Naive thymus-derived CD8-positive, alpha-beta T cell (primary cell): Measurements from ENCODE around the gene LIPC. TPM values are rescaled to one million over a fixed set of nuclear protein-coding genes. Genes with fewer than 3 reads are reported as not detected.

Source experiments
- ATAC-seq, 2 donors: fragments of 150-1000 bp; cut with Tn5 transposase in 1 of 2; sonication (Bioruptor Pico), chemical (Tn5 transposase) in 1 of 2; 1 replicate in 1 of 2; 2 replicates in 1 of 2; pipeline ENCODE4 v1.10.0; 2021; ENCODE audit warnings: mild to moderate bottlenecking in 2 of 2, moderate library complexity in 2 of 2
- POLR2A ChIA-PET: fragments of 350-600 bp; sonication (Branson Sonifier 250); formaldehyde crosslinking; loops from one replicate; lab custom pipeline; 2021; ENCODE audit warnings: antibody characterized with exemption; lab: Charles Lee
- DNase-seq, 10 donors: peaks; one replicate each; pipeline versions ENCODE4 v3.0.0 to v3.0.0-alpha.2; 2020 to 2022
- H3K27ac Mint-ChIP-seq, 10 donors: one replicate each; pipeline ENCODE4 v1.8.0; 2020 to 2022; ENCODE audit warnings: mild to moderate bottlenecking in 10 of 10, mixed read lengths in 10 of 10, moderate library complexity in 4 of 10, inconsistent platforms in 1 of 10
- H3K27me3 Mint-ChIP-seq, 5 donors: one replicate each; pipeline ENCODE4 v1.8.0; 2021 to 2022; ENCODE audit warnings: mixed read lengths in 5 of 5
- H3K36me3 Mint-ChIP-seq, 3 donors: one replicate each; pipeline ENCODE4 v1.8.0; 2020 to 2022; ENCODE audit warnings: mixed read lengths in 3 of 3, mild to moderate bottlenecking in 2 of 3, inconsistent platforms in 1 of 3
- H3K4me1 Mint-ChIP-seq, 4 donors: one replicate each; pipeline ENCODE4 v1.8.0; 2021 to 2022; ENCODE audit warnings: mixed read lengths in 4 of 4
- H3K4me3 Mint-ChIP-seq, 10 donors: one replicate each; pipeline ENCODE4 v1.8.0; 2020 to 2022; ENCODE audit warnings: mild to moderate bottlenecking in 10 of 10, mixed read lengths in 10 of 10, moderate library complexity in 6 of 10, inconsistent platforms in 1 of 10
- H3K9me3 Mint-ChIP-seq, 9 donors: one replicate each; pipeline ENCODE4 v1.8.0; 2020 to 2022; ENCODE audit warnings: mixed read lengths in 9 of 9, mild to moderate bottlenecking in 3 of 9, inconsistent platforms in 1 of 9, moderate library complexity in 1 of 9
- polyA plus RNA-seq, 3 donors: library from polyadenylated mRNA; unstranded; fragments of 300-500 nt; fragmentation: Illumina TruSeq; gene quantifications; one replicate each; pipeline ENCODE4 v1.2.3, GENCODE V29; 2021
- total RNA-seq, 8 experiments: library from RNA in 2 of 8; stranded (reverse) in 2 of 8; gene quantifications; one replicate each; pipeline ENCODE4 v1.2.3 and lab custom pipeline; 2021 to 2026

The LIPC gene
- total and polyA plus RNA-seq, 5 experiments from 2014 or later: 0.64 to 4.4 (median 2.9) TPM

GRCh38 chr15:58520464-58520863, 88.7 kb downstream of the LIPC start:
- ATAC-seq (no peak), DNase-seq (no peak)
- Mint-ChIP-seq H3K4me1 (peaks cover 46 to 71% (median 54%) of the 10 kb centered on the region in 4 donors), H3K4me3 (peak overlapping the region in 5 of 10 donors; percentile 26 to 66 (median 44)), H3K27ac (peak overlapping the region in 7 of 10 donors; percentile 17 to 98 (median 79)), H3K36me3 (no peaks in the 10 kb centered on the region), H3K9me3 (peaks cover 0 to 5% (median 0%) of the 10 kb centered on the region in 9 donors), H3K27me3 (no peaks in the 10 kb centered on the region)
- POLR2A ChIA-PET: interaction anchor here (1.3 kb wide), 1 partner anchor 13 kb away, joined by 3 read pairs; no protein-coding TSS in a partner anchor

DNA sequence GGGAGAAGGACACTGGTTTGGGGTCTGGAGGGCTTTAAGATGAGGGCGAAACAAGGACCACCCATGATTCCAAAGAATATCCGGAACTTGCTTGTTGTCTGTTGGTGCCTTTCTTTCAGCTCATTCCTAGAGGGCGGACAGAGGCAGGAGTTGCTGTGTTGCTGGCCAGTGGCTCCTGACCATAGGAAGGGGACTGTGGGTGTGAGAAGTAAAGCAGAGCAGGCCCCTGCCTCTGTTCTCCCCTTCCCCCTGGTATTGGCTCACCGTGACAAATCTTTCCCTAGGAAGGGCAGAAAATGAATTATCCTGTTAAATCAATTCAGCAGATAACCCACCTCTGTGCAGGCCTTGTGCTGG, 89.1 kb downstream of the LIPC start:
- no peaks in the 10 kb centered on the region for H3K36me3 Mint-ChIP-seq
- H3K27ac Mint-ChIP-seq: peak overlapping the region in 5 of 10 donors; percentile 23 to 98 (median 92)
- peaks cover 0 to 2% (median 0%) of the 10 kb centered on the region in 9 donors for H3K9me3 Mint-ChIP-seq
- peaks cover 41 to 66% (median 50%) of the 10 kb centered on the region in 4 donors for H3K4me1 Mint-ChIP-seq
- H3K4me3 Mint-ChIP-seq: peak overlapping the region in 2 of 10 donors; percentile 38 to 66
- POLR2A ChIA-PET: interaction anchor here (1.3 kb wide), 1 partner anchor 14 kb away, joined by 3 read pairs; no protein-coding TSS in a partner anchor
- H3K27me3 Mint-ChIP-seq: no peaks in the 10 kb centered on the region
- ATAC-seq: no peak
- no peak for DNase-seq

DNA sequence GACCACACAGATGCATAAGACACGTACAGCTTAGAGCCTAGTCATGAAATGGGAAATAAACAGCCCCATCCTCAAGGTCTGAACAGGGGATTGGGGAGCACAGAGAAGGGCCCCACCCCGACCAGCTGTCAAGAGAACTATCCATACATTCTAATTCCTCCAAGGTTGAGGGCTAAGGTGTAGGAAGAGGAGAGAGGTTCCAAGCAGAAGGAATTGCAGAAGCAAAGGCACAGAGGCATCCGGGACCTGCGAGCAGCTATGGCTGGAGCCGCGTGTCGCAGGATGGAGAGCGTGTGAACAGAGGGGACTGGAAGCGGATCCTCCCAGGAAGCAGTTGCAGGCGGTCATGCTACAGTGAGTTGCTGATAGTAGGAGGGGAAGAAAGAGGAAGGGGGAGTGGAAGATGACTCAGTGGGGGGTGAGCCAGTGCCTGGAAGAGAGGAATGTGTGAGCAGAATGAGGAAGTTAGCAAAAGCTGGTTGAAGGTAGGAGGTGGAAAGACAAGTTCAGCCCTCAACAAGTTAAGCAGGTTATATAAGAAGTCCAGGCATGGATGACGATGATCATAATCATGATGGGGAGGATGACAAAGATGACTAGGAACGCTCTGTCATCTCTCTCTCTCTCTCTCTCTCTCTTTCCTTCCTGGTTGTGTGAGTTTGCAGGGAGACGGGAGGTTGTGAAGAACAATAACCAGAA, 89.7 kb downstream of the LIPC start:
- H3K27ac Mint-ChIP-seq: peak overlapping the region in 7 of 10 donors; percentile 22 to 98 (median 56)

GRCh38 chr15:58522391-58522790, 90.6 kb downstream of the LIPC start:
- H3K36me3 Mint-ChIP-seq: no peaks in the 10 kb centered on the region
- H3K9me3 Mint-ChIP-seq: no peaks in the 10 kb centered on the region
- peak overlapping the region in 4 of 10 donors; percentile 5 to 94 (median 66) for H3K27ac Mint-ChIP-seq
- no peak overlapping the region for H3K4me3 Mint-ChIP-seq
- POLR2A ChIA-PET: no interaction called here
- H3K4me1 Mint-ChIP-seq: peaks cover 27 to 53% (median 38%) of the 10 kb centered on the region in 4 donors
- no peak for ATAC-seq
- no peak for DNase-seq
- H3K27me3 Mint-ChIP-seq: no peaks in the 10 kb centered on the region

More for the DNA sequence above, 89.7 kb downstream of the LIPC start:
- no peak overlapping the region for H3K4me3 Mint-ChIP-seq
- H3K9me3 Mint-ChIP-seq: peaks cover 0 to 2% (median 0%) of the 10 kb centered on the region in 9 donors
- H3K27me3 Mint-ChIP-seq: no peaks in the 10 kb centered on the region
- no peaks in the 10 kb centered on the region for H3K36me3 Mint-ChIP-seq
- H3K4me1 Mint-ChIP-seq: peaks cover 36 to 61% (median 46%) of the 10 kb centered on the region in 4 donors
- no peak for ATAC-seq
- POLR2A ChIA-PET: interaction anchor here (0.7 kb wide), 1 partner anchor 44 kb away, joined by 3 read pairs; no protein-coding TSS in a partner anchor
- no peak for DNase-seq

DNA sequence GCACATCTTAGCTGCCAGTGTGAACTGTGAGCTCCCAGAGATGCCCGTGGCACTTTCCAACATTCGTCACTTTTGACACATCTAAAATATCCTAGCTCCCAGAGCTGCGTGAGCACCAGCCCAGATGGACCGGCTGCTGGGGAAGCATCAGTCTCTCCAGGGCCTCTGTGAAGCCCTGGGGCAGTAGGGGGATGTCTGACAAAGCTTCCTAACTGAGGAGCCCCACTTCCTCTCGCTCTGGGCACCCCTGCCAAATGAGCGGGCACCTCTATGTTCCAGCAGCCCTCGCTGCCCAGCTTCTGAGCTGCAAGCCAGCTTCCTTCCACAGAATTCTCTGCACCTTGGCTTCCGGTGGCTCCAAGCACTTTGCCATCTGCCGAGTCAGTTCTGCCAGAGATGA, 91.1 kb downstream of the LIPC start:
- H3K9me3 Mint-ChIP-seq: no peaks in the 10 kb centered on the region
- H3K4me1 Mint-ChIP-seq: peaks cover 22 to 49% (median 34%) of the 10 kb centered on the region in 4 donors
- ATAC-seq (no peak), DNase-seq (no peak)
- no peaks in the 10 kb centered on the region for H3K36me3 Mint-ChIP-seq
- H3K27me3 Mint-ChIP-seq: no peaks in the 10 kb centered on the region
- H3K4me3 Mint-ChIP-seq: no peak overlapping the region
- peak overlapping the region in 5 of 10 donors; percentile 5 to 94 (median 61) for H3K27ac Mint-ChIP-seq
- POLR2A ChIA-PET: interaction anchor here (0.7 kb wide), 1 partner anchor 37 kb away, joined by 3 read pairs; no protein-coding TSS in a partner anchor

DNA sequence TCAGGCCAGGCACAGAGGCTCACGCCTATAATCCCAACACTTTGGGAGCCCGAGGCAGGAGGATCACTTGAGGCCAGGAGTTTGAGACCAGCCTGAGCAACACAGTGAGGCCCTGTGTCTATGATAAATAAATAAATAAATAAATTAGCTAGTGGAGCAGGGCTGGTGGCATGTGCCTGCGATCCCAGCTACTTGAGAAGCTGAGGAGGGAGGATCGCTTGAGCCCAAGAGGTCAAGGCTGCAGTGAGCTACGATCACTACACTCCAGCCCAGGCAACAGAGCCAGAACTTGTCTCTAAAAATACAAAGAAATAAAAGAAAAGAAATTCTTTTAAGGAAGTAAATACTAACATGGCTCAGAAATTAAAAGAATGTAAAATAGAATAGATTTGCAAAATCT, 91.8 kb downstream of the LIPC start:
- POLR2A ChIA-PET: interaction anchor here (0.7 kb wide), 1 partner anchor 36 kb away, joined by 3 read pairs; no protein-coding TSS in a partner anchor

DNA sequence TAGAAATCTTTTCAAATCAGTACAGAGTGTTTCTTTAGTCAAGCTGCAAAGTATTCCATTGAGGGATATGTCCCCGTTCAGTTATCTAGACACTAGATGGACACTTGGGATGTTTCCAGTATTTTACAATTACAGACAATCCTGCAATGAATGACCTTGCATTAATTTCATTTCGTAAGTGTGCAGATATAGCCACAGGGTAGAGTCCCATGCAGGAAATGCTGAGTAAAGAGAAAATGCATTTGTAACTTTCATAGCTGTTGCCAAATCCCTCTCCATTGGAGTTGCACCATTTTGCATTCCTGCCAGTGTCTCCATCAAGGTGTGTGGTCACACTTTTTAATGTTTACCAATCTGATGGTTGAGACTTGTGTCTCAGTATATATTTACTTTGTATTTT, 92.5 kb downstream of the LIPC start:
- Mint-ChIP-seq H3K27me3 (no peaks in the 10 kb centered on the region), H3K27ac (peak overlapping the region in 1 of 10 donors; percentile 37), H3K36me3 (no peaks in the 10 kb centered on the region), H3K4me3 (no peak overlapping the region), H3K4me1 (peaks cover 9 to 37% (median 23%) of the 10 kb centered on the region in 4 donors), H3K9me3 (no peaks in the 10 kb centered on the region)
- POLR2A ChIA-PET: no interaction called here
- DNase-seq (no peak), ATAC-seq (no peak)

More for the DNA sequence above, 91.8 kb downstream of the LIPC start:
- DNase-seq: no peak
- ATAC-seq: no peak
- H3K4me1 Mint-ChIP-seq: peaks cover 14 to 41% (median 26%) of the 10 kb centered on the region in 4 donors
- H3K27me3 Mint-ChIP-seq: no peaks in the 10 kb centered on the region
- H3K27ac Mint-ChIP-seq: no peak overlapping the region
- no peaks in the 10 kb centered on the region for H3K36me3 Mint-ChIP-seq
- H3K4me3 Mint-ChIP-seq: no peak overlapping the region
- H3K9me3 Mint-ChIP-seq: no peaks in the 10 kb centered on the region

- Mint-ChIP-seq H3K4me1 (peaks cover 0 to 24% (median 11%) of the 10 kb centered on the region in 4 donors), H3K9me3 (peaks cover 0 to 2% (median 0%) of the 10 kb centered on the region in 9 donors), H3K27me3 (peaks cover 0 to 1% (median 0%) of the 10 kb centered on the region in 5 donors), H3K36me3 (no peaks in the 10 kb centered on the region), H3K27ac (peak overlapping the region in 1 of 10 donors; percentile 7), H3K4me3 (no peak overlapping the region)
- DNase-seq (no peak), ATAC-seq (no peak)
- POLR2A ChIA-PET: no interaction called here
Observed at GRCh38 chr15:58525991-58526421, 94.2 kb downstream of the LIPC start.

DNA sequence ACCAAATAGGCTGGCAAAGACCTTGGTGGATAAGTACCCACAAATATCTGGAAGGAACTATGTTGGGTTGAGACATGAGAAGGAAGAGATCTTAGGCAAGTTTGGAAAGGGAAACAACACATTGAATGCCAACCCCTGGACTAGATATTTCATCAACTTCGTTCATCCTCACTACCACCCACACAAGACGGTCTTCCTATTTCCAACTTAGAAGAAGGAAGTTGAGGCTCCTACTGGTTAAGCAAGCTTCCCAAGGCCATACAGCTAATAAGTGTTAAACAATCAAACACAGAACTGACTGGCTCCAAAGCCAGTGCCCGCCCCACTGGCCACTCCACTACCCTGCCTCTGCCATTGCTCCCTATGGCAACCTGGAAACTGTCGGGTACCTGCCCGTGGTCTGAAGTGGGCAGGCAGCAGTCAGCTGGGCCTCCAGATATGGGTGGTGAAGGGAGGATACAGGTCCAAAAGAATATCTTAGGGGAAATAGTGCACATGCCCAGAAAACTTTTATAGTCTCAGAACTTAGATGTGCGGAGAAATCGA, 94.9 kb downstream of the LIPC start:
- no peaks in the 10 kb centered on the region for H3K36me3 Mint-ChIP-seq

GRCh38 chr15:58527573-58528187, 95.9 kb downstream of the LIPC start:
- H3K27ac Mint-ChIP-seq: peak overlapping the region in 2 of 10 donors; percentile 11 to 29
- H3K4me1 Mint-ChIP-seq: peaks cover 0 to 11% (median 4%) of the 10 kb centered on the region in 4 donors
- DNase-seq (no peak), ATAC-seq (no peak)
- H3K4me3 Mint-ChIP-seq: no peak overlapping the region
- POLR2A ChIA-PET: no interaction called here
- H3K27me3 Mint-ChIP-seq: peaks cover 0 to 1% (median 0%) of the 10 kb centered on the region in 5 donors
- H3K9me3 Mint-ChIP-seq: peaks cover 0 to 2% (median 0%) of the 10 kb centered on the region in 9 donors
- H3K36me3 Mint-ChIP-seq: no peaks in the 10 kb centered on the region

More for the DNA sequence above, 94.9 kb downstream of the LIPC start:
- Mint-ChIP-seq H3K4me3 (no peak overlapping the region), H3K27me3 (peaks cover 0 to 1% (median 0%) of the 10 kb centered on the region in 5 donors), H3K4me1 (peaks cover 0 to 17% (median 6%) of the 10 kb centered on the region in 4 donors), H3K9me3 (peaks cover 0 to 2% (median 0%) of the 10 kb centered on the region in 9 donors), H3K27ac (no peak overlapping the region)
- ATAC-seq (no peak), DNase-seq (no peak)
- POLR2A ChIA-PET: interaction anchor here (0.5 kb wide), 1 partner anchor 904 kb away, joined by 7 read pairs; no protein-coding TSS in a partner anchor

DNA sequence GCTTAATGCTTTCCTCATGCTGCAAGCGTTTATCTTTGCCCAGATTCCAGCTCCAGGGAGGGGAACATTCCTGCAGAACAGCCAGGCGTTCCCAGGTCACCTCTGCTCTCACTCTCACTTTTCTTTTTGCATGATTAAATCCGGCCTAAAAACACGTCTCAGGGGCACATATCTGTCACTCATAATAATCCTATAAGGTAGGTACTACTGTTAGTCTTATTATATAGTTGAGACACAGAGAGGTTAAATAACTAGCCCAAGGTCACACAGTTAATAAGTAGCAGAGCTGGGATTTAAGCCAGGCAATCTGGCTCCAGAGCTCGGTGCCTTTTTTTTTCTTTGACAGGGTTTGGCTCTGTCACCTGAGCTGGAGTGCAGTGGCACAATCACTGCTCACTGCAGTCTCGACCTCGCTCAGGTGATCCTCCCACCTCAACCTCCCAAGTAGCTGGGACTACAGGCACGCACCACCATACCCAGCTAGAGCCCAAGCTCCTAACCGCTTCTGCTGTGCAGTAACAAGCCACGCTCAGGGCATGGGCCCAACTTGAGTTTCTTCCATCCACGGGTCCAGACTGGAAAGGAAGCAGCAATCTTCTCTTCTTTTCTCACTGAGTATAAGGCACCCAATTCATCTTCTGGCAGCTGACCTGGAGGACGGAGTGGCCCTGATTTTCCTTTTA, 96.5 kb downstream of the LIPC start:
- DNase-seq (no peak), ATAC-seq (no peak)
- Mint-ChIP-seq H3K4me3 (no peak overlapping the region), H3K36me3 (no peaks in the 10 kb centered on the region), H3K9me3 (peaks cover 0 to 2% (median 0%) of the 10 kb centered on the region in 9 donors), H3K4me1 (peaks cover 0 to 10% (median 3%) of the 10 kb centered on the region in 4 donors), H3K27ac (peak overlapping the region in 2 of 10 donors; percentile 11 to 47), H3K27me3 (peaks cover 0 to 1% (median 0%) of the 10 kb centered on the region in 5 donors)
- POLR2A ChIA-PET: no interaction called here

GRCh38 chr15:58529041-58529440, 97.2 kb downstream of the LIPC start:
- DNase-seq (no peak), ATAC-seq (no peak)
- POLR2A ChIA-PET: no interaction called here
- H3K27ac Mint-ChIP-seq: peak overlapping the region in 1 of 10 donors; percentile 47
- peaks cover 0 to 2% (median 0%) of the 10 kb centered on the region in 9 donors for H3K9me3 Mint-ChIP-seq
- H3K36me3 Mint-ChIP-seq: no peaks in the 10 kb centered on the region
- peaks cover 0 to 1% (median 0%) of the 10 kb centered on the region in 5 donors for H3K27me3 Mint-ChIP-seq
- H3K4me3 Mint-ChIP-seq: no peak overlapping the region
- peaks cover 0 to 10% (median 2%) of the 10 kb centered on the region in 4 donors for H3K4me1 Mint-ChIP-seq
